ENCODE measurements around the gene CDK13.

CDK13 gene

GRCh38 chr7:39909526-39909925 lies 40.5 kb upstream of the CDK13 start:
- Histone ChIP-seq H3K4me1 (ENCODE audit: control insufficient read depth, insufficient read depth, low read length) (no peaks in the 10 kb centered on the region), H3K4me3 (ENCODE audit: low read depth, low read length) (no peak overlapping the region), H3K36me3 (ENCODE audit: control insufficient read depth in 2 of 2, insufficient read depth in 1 of 2, low read length in 2 of 2) (no peaks in the 10 kb centered on the region), H3K27ac (ENCODE audit: extremely low read depth, low read depth, low read length) (no peak overlapping the region), H3K9me3 (ENCODE audit: control insufficient read depth, insufficient read depth, low read depth, low read length) (no peaks in the 10 kb centered on the region)
- TF ChIP-seq INSM2 (tag by site-specific recombination; IDR thresholded peaks at IDR 0.05) (no peak), ZNF76 (tag by site-specific recombination; IDR thresholded peaks at IDR 0.05; ENCODE audit: borderline replicate concordance, low read depth) (no peak), ZFP37 (tag by site-specific recombination; IDR thresholded peaks at IDR 0.05) (no peak), ZNF654 (tag by site-specific recombination; IDR thresholded peaks at IDR 0.05; ENCODE audit: low read depth) (no peak), ZNF701 (tag by site-specific recombination; IDR thresholded peaks at IDR 0.05) (no peak), HOXC10 (CRISPR knock-in tag; IDR thresholded peaks at IDR 0.05) (no peak), MYNN (tag by site-specific recombination; IDR thresholded peaks at IDR 0.05; ENCODE audit: borderline replicate concordance) (no peak), ZNF2 (tag by site-specific recombination; IDR thresholded peaks at IDR 0.05) (no peak), GLI2 (tag by site-specific recombination; IDR thresholded peaks at IDR 0.05; ENCODE audit: borderline replicate concordance, low read depth) (no peak), ZNF292 (tag by site-specific recombination; IDR thresholded peaks at IDR 0.05; ENCODE audit: borderline replicate concordance, low read depth) (no peak), ZBTB7A (tag by site-specific recombination; IDR thresholded peaks at IDR 0.05; ENCODE audit: low read depth) (no peak)
- TF ChIP-seq, protein P1, sequence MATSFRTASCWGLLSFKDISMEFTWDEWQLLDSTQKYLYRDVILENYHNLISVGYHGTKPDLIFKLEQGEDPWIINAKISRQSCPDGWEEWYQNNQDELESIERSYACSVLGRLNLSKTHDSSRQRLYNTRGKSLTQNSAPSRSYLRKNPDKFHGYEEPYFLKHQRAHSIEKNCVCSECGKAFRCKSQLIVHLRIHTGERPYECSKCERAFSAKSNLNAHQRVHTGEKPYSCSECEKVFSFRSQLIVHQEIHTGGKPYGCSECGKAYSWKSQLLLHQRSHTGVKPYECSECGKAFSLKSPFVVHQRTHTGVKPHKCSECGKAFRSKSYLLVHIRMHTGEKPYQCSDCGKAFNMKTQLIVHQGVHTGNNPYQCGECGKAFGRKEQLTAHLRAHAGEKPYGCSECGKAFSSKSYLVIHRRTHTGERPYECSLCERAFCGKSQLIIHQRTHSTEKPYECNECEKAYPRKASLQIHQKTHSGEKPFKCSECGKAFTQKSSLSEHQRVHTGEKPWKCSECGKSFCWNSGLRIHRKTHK (tag by site-specific recombination; IDR thresholded peaks at IDR 0.05) = no peak
- TF ChIP-seq, protein P2, sequence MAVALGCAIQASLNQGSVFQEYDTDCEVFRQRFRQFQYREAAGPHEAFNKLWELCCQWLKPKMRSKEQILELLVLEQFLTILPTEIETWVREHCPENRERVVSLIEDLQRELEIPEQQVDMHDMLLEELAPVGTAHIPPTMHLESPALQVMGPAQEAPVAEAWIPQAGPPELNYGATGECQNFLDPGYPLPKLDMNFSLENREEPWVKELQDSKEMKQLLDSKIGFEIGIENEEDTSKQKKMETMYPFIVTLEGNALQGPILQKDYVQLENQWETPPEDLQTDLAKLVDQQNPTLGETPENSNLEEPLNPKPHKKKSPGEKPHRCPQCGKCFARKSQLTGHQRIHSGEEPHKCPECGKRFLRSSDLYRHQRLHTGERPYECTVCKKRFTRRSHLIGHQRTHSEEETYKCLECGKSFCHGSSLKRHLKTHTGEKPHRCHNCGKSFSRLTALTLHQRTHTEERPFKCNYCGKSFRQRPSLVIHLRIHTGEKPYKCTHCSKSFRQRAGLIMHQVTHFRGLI (tag by site-specific recombination; IDR thresholded peaks at IDR 0.05) = no peak
- ChIA-PET POLR2A (no interaction called here), CTCF (interaction anchor here (0.8 to 1.2 kb wide), 2 partner anchors 13 to 1574 kb away, joined by 3 to 4 read pairs; no protein-coding TSS in a partner anchor)

GRCh38 chr7:39910108-39910869 lies 39.8 kb upstream of the CDK13 start:
- TF ChIP-seq PRDM10 (tag by site-specific recombination; IDR thresholded peaks at IDR 0.05) (peak; percentile 85), HOXD13 (CRISPR knock-in tag; IDR thresholded peaks at IDR 0.05; ENCODE audit: borderline replicate concordance) (no peak), ELK4 (IDR thresholded peaks at IDR 0.05; ENCODE audit: borderline replicate concordance, low read depth, low read length) (no peak)
- H3K4me1 ChIP-seq (ENCODE audit: control insufficient read depth, insufficient read depth, low read length) = no peaks in the 10 kb centered on the region
- ChIA-PET POLR2A (no interaction called here), CTCF (interaction anchor here (0.5 to 0.8 kb wide), 3 partner anchors 12 to 1575 kb away, joined by 3 to 6 read pairs (median 4); no protein-coding TSS in a partner anchor)
- no peak overlapping the region for H3K4me3 ChIP-seq (ENCODE audit: low read depth, low read length)
- H3K9me3 ChIP-seq (ENCODE audit: control insufficient read depth, insufficient read depth, low read depth, low read length) = no peaks in the 10 kb centered on the region
- H3K36me3 ChIP-seq (ENCODE audit: control insufficient read depth in 2 of 2, insufficient read depth in 1 of 2, low read length in 2 of 2) = no peaks in the 10 kb centered on the region
- no peak overlapping the region for H3K27ac ChIP-seq (ENCODE audit: extremely low read depth, low read depth, low read length)
